Bronchial epithelial cell (primary cell): ENCODE results near the gene TOPAZ1. TPM values are rescaled to one million over a fixed set of nuclear protein-coding genes. Genes with fewer than 3 reads are reported as not detected.

Source experiments
- DNase-seq: peaks from one replicate; pipeline ENCODE4 v3.0.0-alpha.2; 2010; ENCODE audit warnings: low read depth
- FAIRE-seq: peaks from 2 replicates; lab custom pipeline; 2011; peaks lifted over from hg19 to GRCh38; lab: Jason Lieb, UNC
- H3K27me3 ChIP-seq: 2 replicates; pipeline ENCODE4 v1.5.1; 2011; ENCODE audit warnings: low read length; ENCODE audit not compliant: control insufficient read depth, insufficient read depth
- H3K36me3 ChIP-seq: 2 replicates; pipeline ENCODE4 v1.5.1; 2011; ENCODE audit warnings: low read length; ENCODE audit not compliant: control insufficient read depth, insufficient read depth
- H3K4me3 ChIP-seq: 2 replicates; pipeline ENCODE4 v1.5.1; 2011; ENCODE audit warnings: mild to moderate bottlenecking, low read depth, low read length, control low read depth
- CTCF ChIP-seq: IDR thresholded peaks from 2 replicates; pipeline ENCODE4 v1.5.1; 2011; ENCODE audit warnings: mild to moderate bottlenecking, moderate library complexity, low read length, control low read depth, inconsistent platforms; ENCODE audit not compliant: insufficient read depth, severe bottlenecking
- total RNA-seq: library from RNA; depleted of rRNA; stranded (reverse); fragments of >200 nt; gene quantifications from 2 replicates; pipeline ENCODE4 v1.2.1, GENCODE V29; 2014

TOPAZ1 gene
- total RNA-seq, 1 donor from 2014 or later, result not detected

GRCh38 chr3:44227632-44228031 is 14.1 kb upstream of the TOPAZ1 start:
- FAIRE-seq (no peak), DNase-seq (no peak)
- Histone ChIP-seq H3K4me3 (no peak overlapping the region), H3K27me3 (no peaks in the 10 kb centered on the region), H3K36me3 (no peaks in the 10 kb centered on the region)
- no peak for TF ChIP-seq CTCF

- Histone ChIP-seq H3K36me3 (no peaks in the 10 kb centered on the region), H3K4me3 (no peak overlapping the region), H3K27me3 (no peaks in the 10 kb centered on the region)
- no peak for TF ChIP-seq CTCF
- no peak for FAIRE-seq
- no peak for DNase-seq
Measured at GRCh38 chr3:44228900-44229299, 12.8 kb upstream of the TOPAZ1 start.

GRCh38 chr3:44232407-44232806 is 9.3 kb upstream of the TOPAZ1 start:
- H3K27me3 ChIP-seq, result no peaks in the 10 kb centered on the region
- no peaks in the 10 kb centered on the region for H3K36me3 ChIP-seq
- no peak for DNase-seq
- no peak overlapping the region for H3K4me3 ChIP-seq
- no peak for FAIRE-seq
- no peak for TF ChIP-seq CTCF

- TF ChIP-seq CTCF, result no peak
- Histone ChIP-seq H3K27me3 (no peaks in the 10 kb centered on the region), H3K4me3 (no peak overlapping the region), H3K36me3 (no peaks in the 10 kb centered on the region)
- DNase-seq (no peak), FAIRE-seq (peak; percentile 52)
Measured at GRCh38 chr3:44234648-44235268, 6.9 kb upstream of the TOPAZ1 start.

GRCh38 chr3:44235604-44236484 is 5.8 kb upstream of the TOPAZ1 start:
- no peak for FAIRE-seq
- no peak overlapping the region for H3K4me3 ChIP-seq
- no peaks in the 10 kb centered on the region for H3K36me3 ChIP-seq
- DNase-seq, result peak; percentile 92
- no peaks in the 10 kb centered on the region for H3K27me3 ChIP-seq
- TF ChIP-seq CTCF, result peak; percentile 63
